Measurements from ENCODE around the gene SYT12.

DNA sequence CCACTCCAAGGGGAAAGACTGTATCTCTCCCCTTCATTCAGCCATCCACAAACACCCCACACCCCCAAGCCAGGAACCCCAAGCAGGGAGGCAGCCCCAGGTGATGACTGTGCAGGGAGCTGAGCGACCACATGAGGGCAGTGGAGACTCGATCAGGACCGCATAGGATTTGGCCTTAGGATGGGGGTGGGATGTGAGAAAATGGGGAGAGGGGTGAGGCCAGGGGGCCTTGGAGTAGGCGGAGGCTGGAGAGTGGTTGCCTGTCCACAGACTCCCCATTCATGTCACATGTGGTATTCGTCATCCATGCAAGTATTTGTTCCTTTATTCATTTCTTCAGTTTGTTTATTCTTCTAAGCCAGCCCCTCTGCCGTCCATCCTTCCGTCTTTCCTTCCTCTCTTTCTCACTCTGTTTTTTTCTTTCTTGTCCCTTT lies 31.0 kb downstream of the SYT12 start:
- TF ChIP-seq EZH2 (IDR thresholded peaks at IDR 0.05) (no peak), CTCF (IDR thresholded peaks at IDR 0.05 in 2 of 3, conservative IDR thresholded peaks at IDR 0.05 in 1 of 3; ENCODE audit: borderline replicate concordance in 1 of 3, insufficient read depth in 1 of 3, low read depth in 2 of 3, low read length in 2 of 3) (peak in 2 of 3 experiments; percentile 89; a peak in 4 of 6 replicates), POLR2A (IDR thresholded peaks at IDR 0.05; ENCODE audit: borderline replicate concordance, extremely low read depth, insufficient read depth, insufficient read length) (no peak), SRF (IDR thresholded peaks at IDR 0.05; ENCODE audit: low read depth) (no peak), TCF7L2 (IDR thresholded peaks at IDR 0.05; ENCODE audit: borderline replicate concordance, extremely low read depth, insufficient read depth, insufficient read length) (no peak), SIN3A (IDR thresholded peaks at IDR 0.05; ENCODE audit: low read depth) (no peak), MAX (IDR thresholded peaks at IDR 0.05) (no peak), EZH2phosphoT487 (IDR thresholded peaks at IDR 0.05; ENCODE audit: borderline replicate concordance) (no peak), CEBPB (IDR thresholded peaks at IDR 0.05; ENCODE audit: low read depth) (no peak), ZFX (IDR thresholded peaks at IDR 0.05) (no peak), ZNF274 (IDR thresholded peaks at IDR 0.05; ENCODE audit: low read depth, low read length) (no peak), POLR2AphosphoS5 (IDR thresholded peaks at IDR 0.05; ENCODE audit: low read depth, low read length) (peak; percentile 10; the same call in 1 of the 2 replicates), JUND (IDR thresholded peaks at IDR 0.05) (no peak)
